BLaER1 (cell line): ENCODE results near the gene TNNT3.
A peak's percentile ranks its signal among the peaks of the same experiment; 100 is the strongest.
"Not testable (repeated sequence)": the region's sequence is repeated elsewhere in the genome, so short reads cannot be mapped to it uniquely, and the experiment has no call there.

Experiments used
- H3K27ac ChIP-seq: shearing (Covaris generic); formaldehyde crosslinking; 2 replicates; pipeline ENCODE4 v1.8.1; 2022
- H3K27me3 ChIP-seq: shearing (Covaris generic); formaldehyde crosslinking; 2 replicates; pipeline ENCODE4 v1.8.1; 2022
- H3K36me3 ChIP-seq: shearing (Covaris generic); formaldehyde crosslinking; 2 replicates; pipeline ENCODE4 v1.8.1; 2022
- H3K4me1 ChIP-seq: shearing (Covaris generic); formaldehyde crosslinking; 2 replicates; pipeline ENCODE4 v1.8.1; 2022
- H3K4me2 ChIP-seq: shearing (Covaris generic); formaldehyde crosslinking; 2 replicates; pipeline ENCODE4 v1.8.1; 2022
- H3K4me3 ChIP-seq: shearing (Covaris generic); formaldehyde crosslinking; 2 replicates; pipeline ENCODE4 v1.8.1; 2022
- H3K9ac ChIP-seq: shearing (Covaris generic); formaldehyde crosslinking; 2 replicates; pipeline ENCODE4 v1.8.1; 2022
- H3K9me3 ChIP-seq: shearing (Covaris generic); formaldehyde crosslinking; 2 replicates; pipeline ENCODE4 v1.8.1; 2022
- H4K20me1 ChIP-seq: shearing (Covaris generic); formaldehyde crosslinking; 2 replicates; pipeline ENCODE4 v1.8.1; 2022
- Cebpa-rat ChIP-seq: shearing (Covaris generic); IDR thresholded peaks from 2 replicates; pipeline ENCODE4 v1.8.1; 2022

TNNT3 gene

GRCh38 chr11:1875093-1875850 lies 44.2 kb upstream of the TNNT3 start:
- H3K9ac ChIP-seq, result no peak overlapping the region
- no peak overlapping the region for H3K4me3 ChIP-seq
- H3K27ac ChIP-seq, result no peak overlapping the region
- H3K4me2 ChIP-seq, result peak overlapping the region; percentile 71
- peaks cover 32% of the 10 kb centered on the region for H4K20me1 ChIP-seq
- no peaks in the 10 kb centered on the region for H3K36me3 ChIP-seq
- H3K9me3 ChIP-seq, result no peaks in the 10 kb centered on the region
- H3K4me1 ChIP-seq, result peaks cover 90% of the 10 kb centered on the region
- no peak for TF ChIP-seq Cebpa-rat
- H3K27me3 ChIP-seq, result peaks cover 16% of the 10 kb centered on the region

GRCh38 chr11:1875851-1876301 lies 43.6 kb upstream of the TNNT3 start:
- H3K4me3 ChIP-seq, H3K9ac ChIP-seq, H3K27ac ChIP-seq, H3K9me3 ChIP-seq, H3K27me3 ChIP-seq, H3K36me3 ChIP-seq: not testable (repeated sequence)
- Histone ChIP-seq H3K4me1 (peaks cover 90% of the 10 kb centered on the region), H4K20me1 (peaks cover 26% of the 10 kb centered on the region), H3K4me2 (peak overlapping the region; percentile 71)

GRCh38 chr11:1876361-1877063 lies 43.0 kb upstream of the TNNT3 start:
- H3K4me1 ChIP-seq, result peaks cover 90% of the 10 kb centered on the region
- no peak overlapping the region for H3K27ac ChIP-seq
- TF ChIP-seq Cebpa-rat, result no peak
- H3K4me2 ChIP-seq, result peak overlapping the region; percentile 71
- peaks cover 19% of the 10 kb centered on the region for H4K20me1 ChIP-seq
- H3K4me3 ChIP-seq, result no peak overlapping the region
- H3K9ac ChIP-seq, result no peak overlapping the region
- H3K36me3 ChIP-seq, result no peaks in the 10 kb centered on the region
- H3K27me3 ChIP-seq, result peaks cover 4% of the 10 kb centered on the region
- no peaks in the 10 kb centered on the region for H3K9me3 ChIP-seq

- H3K9ac ChIP-seq, result no peak overlapping the region
- no peak overlapping the region for H3K4me3 ChIP-seq
- H3K36me3 ChIP-seq, result no peaks in the 10 kb centered on the region
- peaks cover 16% of the 10 kb centered on the region for H4K20me1 ChIP-seq
- TF ChIP-seq Cebpa-rat, result no peak
- H3K4me2 ChIP-seq, result peak overlapping the region; percentile 71
- H3K9me3 ChIP-seq, result no peaks in the 10 kb centered on the region
- no peak overlapping the region for H3K27ac ChIP-seq
- no peaks in the 10 kb centered on the region for H3K27me3 ChIP-seq
- H3K4me1 ChIP-seq, result peaks cover 92% of the 10 kb centered on the region
Measured at GRCh38 chr11:1877211-1878136, 42.0 kb upstream of the TNNT3 start.

GRCh38 chr11:1878137-1879031 lies 41.1 kb upstream of the TNNT3 start:
- Histone ChIP-seq H3K4me3 (no peak overlapping the region), H3K36me3 (no peaks in the 10 kb centered on the region), H3K27ac (no peak overlapping the region), H3K9me3 (no peaks in the 10 kb centered on the region), H4K20me1 (peaks cover 11% of the 10 kb centered on the region; the same call in 1 of the 2 replicates), H3K9ac (no peak overlapping the region), H3K27me3 (no peaks in the 10 kb centered on the region), H3K4me2 (peak overlapping the region; percentile 71; the same call in 1 of the 2 replicates), H3K4me1 (peaks cover 92% of the 10 kb centered on the region)
- no peak for TF ChIP-seq Cebpa-rat

- peak overlapping the region; percentile 94 for H3K4me2 ChIP-seq
- H3K27me3 ChIP-seq, result no peaks in the 10 kb centered on the region
- no peaks in the 10 kb centered on the region for H3K36me3 ChIP-seq
- H3K4me1 ChIP-seq, result peaks cover 97% of the 10 kb centered on the region
- H3K9ac ChIP-seq, result no peak overlapping the region
- H4K20me1 ChIP-seq, result peaks cover 11% of the 10 kb centered on the region; the same call in 1 of the 2 replicates
- no peaks in the 10 kb centered on the region for H3K9me3 ChIP-seq
- H3K4me3 ChIP-seq, result no peak overlapping the region
- no peak for TF ChIP-seq Cebpa-rat
- peak overlapping the region; percentile 88; the same call in 1 of the 2 replicates for H3K27ac ChIP-seq
Measured at GRCh38 chr11:1879342-1879940, 40.1 kb upstream of the TNNT3 start.

GRCh38 chr11:1879941-1880720 lies 39.4 kb upstream of the TNNT3 start:
- Histone ChIP-seq H4K20me1 (peaks cover 11% of the 10 kb centered on the region; the same call in 1 of the 2 replicates), H3K27ac (peak overlapping the region; percentile 88), H3K36me3 (no peaks in the 10 kb centered on the region), H3K4me1 (peaks cover 90% of the 10 kb centered on the region), H3K9ac (peak overlapping the region; percentile 50), H3K4me2 (peak overlapping the region; percentile 94), H3K4me3 (no peak overlapping the region), H3K27me3 (no peaks in the 10 kb centered on the region), H3K9me3 (no peaks in the 10 kb centered on the region)
- TF ChIP-seq Cebpa-rat, result no peak
